NCI-H446 (cell line): ENCODE data around the gene NCOA1.
A peak's percentile ranks its signal among the peaks of the same experiment; 100 is the strongest.

Source experiments
- DNase-seq, 2 experiments: peaks; one replicate each; lab custom pipeline; 2025; lab: John Stamatoyannopoulos, UW

Gene NCOA1

DNA sequence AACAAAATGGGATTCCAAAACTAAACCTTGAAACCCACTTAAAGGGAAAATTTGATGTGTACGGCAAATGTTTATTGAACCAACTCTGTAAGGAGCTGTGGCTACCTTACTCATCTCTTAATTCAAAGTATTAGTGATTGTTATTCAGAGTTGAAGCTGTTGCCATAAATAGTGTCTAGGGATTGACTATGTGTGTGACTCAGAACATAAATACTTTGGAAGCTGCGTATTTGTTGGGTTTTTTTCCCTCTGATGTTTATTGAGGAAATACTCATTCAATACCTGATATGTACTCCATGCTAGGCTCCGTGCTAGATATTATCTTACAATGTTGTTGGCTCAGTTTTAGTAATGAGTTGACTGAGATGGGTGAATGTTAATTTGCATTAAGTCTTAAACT, 211.7 kb downstream of the NCOA1 start:
- DNase-seq = no peak

DNA sequence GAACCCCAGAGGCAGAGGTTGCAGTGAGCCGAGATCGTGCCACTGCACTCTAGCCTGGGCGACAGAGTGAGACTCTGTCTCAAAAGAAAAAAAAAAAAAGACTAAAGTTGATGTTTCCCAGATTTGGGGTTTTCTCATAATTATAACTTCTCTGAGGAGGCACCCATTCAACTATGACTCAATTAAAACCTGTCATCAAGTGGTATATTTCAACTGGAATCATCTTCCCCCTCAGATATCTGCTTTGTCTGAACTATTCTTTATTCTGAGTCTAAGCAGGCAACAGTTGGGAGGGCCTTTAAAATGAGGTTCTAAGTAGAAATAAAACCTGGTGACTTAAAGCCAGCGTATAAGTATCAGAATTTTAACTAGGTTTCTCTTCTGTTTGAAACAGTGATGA, 213.6 kb downstream of the NCOA1 start:
- no peak for DNase-seq

DNA sequence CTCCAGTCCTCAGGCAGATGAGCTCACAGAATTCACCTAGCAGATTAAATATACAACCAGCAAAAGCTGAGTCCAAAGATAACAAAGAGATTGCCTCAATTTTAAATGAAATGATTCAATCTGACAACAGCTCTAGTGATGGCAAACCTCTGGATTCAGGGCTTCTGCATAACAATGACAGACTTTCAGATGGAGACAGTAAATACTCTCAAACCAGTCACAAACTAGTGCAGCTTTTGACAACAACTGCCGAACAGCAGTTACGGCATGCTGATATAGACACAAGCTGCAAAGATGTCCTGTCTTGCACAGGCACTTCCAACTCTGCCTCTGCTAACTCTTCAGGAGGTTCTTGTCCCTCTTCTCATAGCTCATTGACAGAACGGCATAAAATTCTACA, 216.1 kb downstream of the NCOA1 start:
- no peak for DNase-seq

DNA sequence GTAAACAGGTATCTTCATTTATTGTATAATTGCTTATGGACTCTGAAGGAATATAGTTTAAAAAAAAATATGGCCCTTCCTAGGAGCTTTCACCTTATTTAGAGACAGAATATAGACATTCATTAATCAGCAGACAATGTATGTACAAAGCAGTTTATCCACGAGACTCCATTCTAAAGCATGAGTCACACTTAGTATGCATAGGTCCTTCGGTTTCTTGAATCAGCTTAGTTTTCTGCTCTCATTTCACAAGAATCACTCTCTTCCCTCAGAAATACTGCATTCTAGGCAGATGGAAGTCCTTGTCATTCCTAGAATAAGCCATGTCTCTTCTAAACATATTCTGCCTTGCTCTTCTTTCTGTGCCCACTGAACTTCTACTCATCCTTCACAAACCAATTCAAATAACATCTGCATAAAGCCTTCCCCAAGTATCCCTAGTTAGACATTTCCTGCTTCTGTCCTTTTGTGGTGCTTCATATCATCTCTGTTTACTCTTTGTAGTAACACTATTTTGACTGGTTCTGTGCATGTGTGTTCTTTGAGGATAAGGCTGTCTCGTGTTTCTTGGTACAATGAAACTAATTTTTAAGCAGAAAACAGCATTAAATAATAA, 217.6 kb downstream of the NCOA1 start:
- no peak for DNase-seq

DNA sequence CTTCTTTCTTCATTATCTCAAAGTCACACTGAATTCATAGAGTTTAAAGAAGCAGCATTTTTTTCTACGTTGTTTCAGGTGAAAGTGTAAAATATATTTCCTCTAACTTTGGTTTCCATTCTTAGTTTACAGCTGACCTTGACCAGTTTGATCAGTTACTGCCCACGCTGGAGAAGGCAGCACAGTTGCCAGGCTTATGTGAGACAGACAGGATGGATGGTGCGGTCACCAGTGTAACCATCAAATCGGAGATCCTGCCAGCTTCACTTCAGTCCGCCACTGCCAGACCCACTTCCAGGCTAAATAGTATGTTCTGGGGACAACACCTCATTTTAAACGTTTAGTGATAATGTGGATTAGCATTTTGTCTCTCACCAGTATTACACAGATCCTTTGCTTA, 219.8 kb downstream of the NCOA1 start:
- DNase-seq = no peak

DNA sequence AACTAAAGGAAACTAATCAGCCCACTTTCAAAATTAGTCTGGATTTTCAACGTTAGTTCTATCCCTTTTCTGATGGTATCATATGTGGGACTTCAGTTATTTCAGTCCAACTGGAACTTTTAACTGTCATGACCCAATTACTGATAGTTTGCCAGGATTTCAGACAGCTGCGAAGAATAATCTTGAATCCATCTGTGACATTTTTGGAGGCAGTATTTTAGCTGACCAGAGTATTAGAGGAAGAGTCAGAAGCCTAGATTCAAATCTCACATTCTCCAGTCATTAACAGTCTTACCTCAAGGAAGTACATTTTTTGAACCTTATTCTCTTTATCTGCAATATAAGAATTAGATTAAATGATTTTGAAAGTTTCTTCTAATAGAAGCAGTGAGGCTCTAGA, 220.8 kb downstream of the NCOA1 start:
- DNase-seq = no peak

DNA sequence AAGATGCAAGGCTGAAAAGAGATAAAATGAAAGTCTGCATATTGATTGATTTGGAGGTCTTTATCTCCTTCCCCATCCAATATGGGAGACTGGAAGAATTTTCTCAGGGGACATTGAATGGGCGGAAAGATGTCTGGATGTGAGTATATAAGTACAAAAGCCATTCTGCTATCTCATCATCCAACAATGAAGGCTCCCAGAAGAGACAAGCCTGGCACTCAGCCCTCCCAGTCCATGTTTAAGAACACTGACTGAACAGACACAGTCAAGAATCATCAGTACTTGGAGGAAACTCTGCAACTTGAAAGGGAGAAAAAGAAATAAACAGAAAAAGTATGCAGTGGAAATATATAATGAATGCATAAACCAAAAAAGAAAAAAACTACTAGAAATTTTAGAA, 221.2 kb downstream of the NCOA1 start:
- no peak for DNase-seq

DNA sequence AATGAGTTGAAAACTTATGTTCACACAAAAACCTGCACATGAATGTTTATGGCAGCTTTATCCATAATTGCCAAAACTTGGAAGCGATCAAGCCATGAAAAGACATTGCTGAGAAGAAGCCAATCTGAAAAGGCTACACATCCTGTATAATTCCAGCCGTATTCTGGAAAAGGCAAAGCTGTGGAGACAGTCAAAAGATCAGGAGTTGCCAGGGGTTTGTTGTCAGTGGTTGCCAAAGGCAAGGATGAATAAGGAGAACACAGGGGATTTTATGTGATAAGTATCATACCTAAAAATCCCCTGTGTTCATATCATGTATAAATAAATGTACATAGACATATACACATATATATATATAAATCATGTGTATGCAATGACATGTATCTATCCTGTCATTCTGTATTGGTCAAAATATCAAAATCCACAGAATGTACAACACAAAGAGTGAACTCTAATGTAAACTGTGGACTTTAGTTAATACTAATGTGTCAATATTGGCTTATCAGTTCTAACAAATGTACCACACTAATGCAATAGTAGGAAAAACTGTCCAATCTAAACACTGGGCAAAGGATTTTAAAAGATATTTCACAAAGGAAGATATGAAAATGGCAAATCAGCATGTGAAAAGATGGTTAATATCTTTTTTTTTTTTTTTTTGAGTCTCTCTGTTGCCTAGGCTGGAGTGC, 226.4 kb downstream of the NCOA1 start:
- DNase-seq = no peak

DNA sequence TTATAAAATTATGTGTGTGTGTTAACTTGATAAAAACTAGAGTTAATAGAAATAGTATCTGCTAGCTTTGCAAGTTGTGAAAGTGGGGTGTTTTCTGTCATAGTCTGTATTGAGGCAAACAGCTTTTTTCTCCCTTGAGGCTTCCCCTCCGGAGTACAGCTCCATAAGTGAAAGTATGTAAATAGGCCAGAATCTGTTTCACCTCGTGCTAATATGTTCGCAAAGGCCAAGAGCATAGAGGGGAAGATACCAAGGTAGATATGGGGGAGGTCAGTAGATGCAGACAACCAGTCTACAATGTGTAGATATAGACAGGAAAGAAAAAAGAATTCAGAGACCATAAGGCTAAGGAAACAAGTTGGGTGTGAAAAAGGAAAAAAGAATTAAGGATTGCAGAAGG, 229.3 kb downstream of the NCOA1 start:
- no peak for DNase-seq

DNA sequence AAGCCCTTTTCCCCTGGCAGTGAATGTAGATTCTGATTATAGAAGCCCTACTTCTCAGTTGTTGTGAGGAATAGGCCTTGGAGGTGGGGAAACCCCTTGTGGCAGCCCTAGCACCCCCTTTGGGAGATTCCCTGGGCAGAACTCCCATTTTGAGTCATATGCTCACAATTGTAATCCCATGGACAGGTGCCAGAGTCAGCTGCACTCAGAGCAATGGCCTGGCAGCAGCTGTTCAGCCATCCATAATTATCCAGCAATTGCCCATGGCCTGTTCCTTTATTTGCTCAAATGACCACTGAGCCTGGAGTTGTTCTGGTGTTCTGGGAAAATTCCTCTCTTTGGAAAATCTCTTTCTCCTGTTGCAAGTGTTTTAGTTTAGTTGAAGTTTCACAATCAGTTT, 230.4 kb downstream of the NCOA1 start:
- peak in 1 of 2 experiments; percentile 86 for DNase-seq

DNA sequence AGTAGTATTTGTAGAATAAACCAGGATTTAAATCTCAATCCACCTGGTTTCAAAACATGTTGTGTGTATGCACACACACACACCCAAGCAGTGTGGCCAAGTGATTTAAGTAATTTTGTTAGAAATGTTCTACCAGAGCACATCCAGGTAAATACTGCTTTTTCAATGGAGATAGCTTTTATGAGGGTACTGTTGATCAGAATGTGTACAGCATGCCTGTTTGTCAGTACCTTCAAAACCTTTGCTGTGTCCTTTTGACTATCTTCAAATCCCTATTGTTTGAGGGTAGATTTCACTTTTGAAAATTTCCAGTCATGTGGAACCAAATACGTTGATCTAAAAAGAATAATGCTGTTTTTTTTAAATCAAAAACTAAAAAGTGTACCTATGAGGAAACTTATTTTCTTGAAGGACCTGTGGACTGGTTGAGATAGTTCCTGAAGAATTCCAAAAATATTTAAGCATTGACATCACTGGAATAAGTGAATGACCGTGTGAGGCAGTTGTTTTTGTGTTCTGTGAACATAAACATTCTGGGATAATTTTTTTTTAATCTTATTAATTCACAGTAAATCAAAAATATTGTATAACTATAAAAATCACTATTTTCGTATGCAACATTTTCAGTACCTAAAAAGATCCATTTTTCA, 231.2 kb downstream of the NCOA1 start:
- no peak for DNase-seq

DNA sequence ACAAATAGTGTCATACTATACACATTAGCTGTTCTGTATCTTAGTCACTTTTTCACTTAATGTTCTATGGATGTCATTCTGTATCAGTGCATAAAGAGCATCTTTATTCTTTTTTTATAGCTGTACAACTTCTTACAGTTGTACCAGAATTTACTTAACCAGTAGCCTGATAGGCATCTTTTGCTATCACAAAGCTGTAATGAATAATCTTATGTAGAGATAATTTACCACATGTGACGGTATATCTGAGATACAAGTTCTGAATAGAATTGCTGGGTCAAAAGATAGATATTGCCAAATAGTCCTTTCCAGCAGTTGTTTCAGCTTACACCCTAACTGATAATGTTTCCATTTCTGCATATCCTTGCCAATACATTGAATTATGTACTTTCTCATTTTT, 232.1 kb downstream of the NCOA1 start:
- DNase-seq = no peak

DNA sequence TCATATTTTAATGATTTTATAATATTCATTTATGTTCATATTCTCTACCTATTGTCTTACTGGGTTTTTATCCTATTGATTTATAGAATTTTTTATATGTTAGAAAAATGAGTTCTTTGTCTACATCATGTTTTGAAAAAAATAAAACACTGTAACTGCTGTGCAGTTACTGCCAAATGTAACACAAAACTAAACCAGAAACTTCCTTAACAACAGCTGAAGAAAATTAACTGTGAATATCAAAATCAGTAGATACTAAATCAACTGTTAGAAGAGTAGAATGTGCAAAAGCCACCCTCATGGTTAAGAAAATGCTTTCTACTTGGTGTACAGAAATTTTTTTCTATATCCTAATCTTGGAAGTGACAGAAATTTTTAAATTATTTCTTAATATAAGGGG, 232.6 kb downstream of the NCOA1 start:
- DNase-seq = no peak

DNA sequence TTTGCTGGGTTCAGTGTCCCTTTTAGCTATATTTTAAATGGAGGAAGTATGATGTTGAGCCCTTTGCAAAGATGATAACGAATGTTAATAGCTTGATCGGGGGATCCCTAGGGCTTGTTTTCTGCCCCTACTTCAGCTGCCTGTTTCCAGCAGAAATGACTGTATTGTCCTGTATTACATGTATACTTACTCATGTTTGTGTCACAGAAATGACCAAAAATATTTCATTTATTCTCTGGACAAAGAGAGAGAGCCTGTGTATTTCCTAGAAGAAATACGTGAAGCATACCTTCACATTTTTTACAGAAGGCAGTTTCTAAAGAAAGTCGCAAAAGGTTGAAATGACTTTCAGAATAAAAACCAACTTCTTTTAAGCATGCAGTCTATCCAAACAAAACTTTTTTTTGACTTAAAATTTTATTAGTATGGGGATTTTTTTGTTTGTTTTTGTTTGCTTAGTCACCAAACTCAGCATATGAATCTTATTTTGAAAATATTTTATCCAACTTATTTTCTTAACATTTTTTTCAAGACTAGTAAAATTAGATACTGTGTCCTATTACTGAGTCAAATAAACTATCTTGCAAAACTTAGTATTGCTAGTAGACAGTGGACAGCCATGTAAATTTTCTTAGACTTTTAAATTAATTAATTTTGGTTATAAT, 233.2 kb downstream of the NCOA1 start:
- no peak for DNase-seq

DNA sequence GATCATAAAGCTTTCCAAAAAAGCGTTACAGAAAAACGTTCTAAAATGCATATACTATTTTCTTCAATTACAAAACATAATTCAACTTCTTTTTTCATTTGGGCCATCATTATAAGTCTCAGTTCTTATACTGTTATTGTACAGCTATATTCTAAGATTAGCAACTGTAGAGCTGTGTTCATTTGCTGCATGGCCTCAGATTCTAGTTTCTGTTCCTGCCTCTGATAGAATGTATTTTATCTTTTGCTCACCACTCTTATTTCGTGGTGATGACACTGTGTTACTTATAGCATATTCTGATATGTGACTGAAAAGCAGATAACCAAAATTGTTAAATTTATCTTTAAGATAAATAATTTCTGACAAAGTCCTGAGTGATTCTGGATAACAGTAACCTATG, 234.9 kb downstream of the NCOA1 start:
- no peak for DNase-seq

DNA sequence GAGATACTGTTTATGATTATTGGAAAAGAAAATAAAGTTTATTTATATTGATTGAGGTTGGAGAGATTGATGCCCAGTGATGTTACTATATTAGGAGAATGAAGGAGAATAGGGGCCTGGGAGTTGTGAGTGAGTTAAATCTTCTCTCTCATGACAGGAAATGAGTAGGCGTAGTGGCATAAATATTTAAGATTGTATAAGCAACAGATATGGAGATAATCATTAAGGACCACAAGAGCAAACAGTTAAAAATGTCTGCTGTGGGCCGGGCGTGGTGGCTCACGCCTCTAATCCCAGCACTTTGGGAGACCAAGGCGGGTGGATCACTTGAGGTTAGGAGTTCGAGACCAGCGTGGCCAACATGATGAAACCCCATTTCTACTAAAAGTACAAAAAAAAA, 239.4 kb downstream of the NCOA1 start:
- DNase-seq = no peak

DNA sequence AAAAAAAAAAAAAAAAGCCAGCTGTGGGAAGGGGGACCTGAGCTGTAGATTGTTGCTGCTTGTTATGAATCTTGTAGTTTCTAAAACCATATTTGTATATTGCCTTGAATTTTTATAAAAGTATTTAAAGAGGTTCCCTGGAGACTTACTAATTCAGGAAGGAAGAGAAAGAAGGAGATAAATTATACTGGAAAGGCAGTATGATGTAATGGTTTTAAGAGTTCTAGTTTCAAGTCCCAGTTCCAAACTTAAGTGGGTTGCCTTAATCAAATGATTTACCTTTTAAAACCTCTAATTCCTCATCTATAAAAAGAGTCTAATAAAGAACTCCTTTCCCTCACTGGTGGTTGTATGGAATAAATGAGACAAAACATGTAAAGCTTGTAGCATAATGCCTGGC, 240.0 kb downstream of the NCOA1 start:
- no peak for DNase-seq

DNA sequence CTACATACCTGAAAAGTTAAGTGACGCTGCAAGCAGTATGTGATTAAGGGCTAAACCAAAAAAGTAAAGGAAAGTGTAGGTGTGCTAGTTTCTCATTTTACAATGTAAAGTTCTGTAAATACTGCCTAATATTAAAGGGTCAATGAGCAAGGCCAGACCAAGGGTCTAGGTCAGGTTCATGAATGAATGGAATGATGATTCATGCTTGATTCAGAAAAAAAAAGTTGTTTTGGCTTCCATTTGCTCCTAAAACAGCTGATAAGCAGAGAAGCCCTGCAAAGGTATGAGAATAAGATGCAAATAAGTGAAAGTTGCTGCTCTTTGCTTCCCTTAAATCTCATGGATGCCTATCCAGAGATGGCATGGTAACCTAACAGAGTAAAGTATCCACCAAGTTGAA, 240.9 kb downstream of the NCOA1 start:
- no peak for DNase-seq

DNA sequence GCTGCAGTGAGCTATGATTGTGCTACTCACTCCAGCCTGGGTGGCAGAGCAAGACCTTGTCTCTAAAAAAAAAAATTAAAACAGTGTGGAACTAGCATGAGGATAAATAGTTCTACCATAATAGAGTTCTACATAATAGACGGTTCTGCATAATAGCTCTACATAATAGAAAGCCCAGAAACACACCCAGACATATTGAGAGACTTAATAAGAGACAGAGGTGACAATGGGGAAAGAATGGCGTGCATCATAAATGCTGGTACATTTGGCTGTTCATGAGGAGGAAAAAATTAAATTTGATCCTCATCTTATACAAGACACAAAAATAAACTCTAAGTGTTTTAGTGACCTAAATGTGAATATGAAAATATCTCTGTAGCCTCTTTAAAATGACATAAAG, 243.7 kb downstream of the NCOA1 start:
- no peak for DNase-seq

DNA sequence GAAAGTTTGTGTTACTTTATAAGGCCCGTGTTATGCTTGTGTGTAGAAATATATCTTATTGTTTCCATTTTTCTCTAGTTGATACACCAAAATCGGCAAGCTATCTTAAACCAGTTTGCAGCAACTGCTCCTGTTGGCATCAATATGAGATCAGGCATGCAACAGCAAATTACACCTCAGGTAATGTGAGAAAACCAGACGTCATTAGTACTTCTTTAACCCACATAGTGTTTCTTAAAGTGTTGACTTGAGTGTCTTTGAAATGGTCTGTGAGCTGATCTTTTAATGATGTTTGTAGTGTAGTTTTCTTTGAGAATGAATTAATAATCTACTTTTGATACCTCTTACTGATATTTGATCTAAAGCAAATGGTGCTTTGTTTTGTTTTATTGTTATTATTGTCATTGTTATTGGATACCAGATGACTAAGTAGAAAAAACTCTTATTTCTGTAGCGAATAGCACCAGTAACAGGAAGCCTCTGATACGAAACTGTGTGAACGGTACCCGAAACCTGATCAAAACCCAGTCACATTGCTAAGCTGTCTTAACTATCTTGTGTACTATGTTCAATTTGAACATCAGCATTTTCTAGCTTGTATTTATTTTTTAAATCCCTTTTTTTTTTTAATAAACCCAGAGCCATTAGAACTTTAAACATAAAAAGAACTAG, 248.4 kb downstream of the NCOA1 start:
- no peak for DNase-seq

DNA sequence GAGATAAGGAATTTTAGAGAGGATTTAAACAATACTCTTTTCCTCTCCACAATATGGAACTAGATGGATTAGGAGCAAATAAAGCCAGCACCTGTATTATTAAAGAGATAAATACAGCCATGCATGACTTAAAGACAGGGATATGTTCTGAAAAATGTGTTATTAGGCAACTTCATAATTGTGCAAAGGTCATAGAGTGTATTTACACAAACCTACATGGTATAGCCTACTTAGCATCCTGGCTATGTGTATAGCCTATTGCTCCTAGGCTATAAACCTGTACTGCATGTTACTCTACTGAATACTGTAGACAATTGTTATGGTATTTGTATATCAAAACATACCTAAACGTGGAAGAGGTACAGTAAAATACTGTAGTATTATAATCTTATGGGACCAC, 249.1 kb downstream of the NCOA1 start:
- DNase-seq = no peak

DNA sequence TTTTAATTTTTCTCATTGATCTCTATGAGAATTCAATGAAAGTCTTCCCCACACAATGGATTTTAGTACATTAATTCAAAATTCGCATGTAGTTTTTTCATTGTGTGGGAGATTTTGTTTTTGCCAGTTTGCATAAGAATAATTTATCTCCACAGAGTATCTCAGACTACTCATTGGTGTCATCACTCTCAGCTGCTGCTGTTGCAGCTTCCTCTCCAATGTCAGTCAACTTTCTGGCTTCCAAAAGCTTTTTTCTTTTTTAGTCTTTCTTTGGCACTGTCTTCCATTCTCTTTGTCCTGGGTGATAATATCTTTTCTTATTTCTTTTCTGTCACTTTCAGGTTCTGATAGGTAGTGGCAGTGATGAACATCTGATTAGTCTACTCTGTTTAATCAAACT, 251.7 kb downstream of the NCOA1 start:
- DNase-seq = no peak

DNA sequence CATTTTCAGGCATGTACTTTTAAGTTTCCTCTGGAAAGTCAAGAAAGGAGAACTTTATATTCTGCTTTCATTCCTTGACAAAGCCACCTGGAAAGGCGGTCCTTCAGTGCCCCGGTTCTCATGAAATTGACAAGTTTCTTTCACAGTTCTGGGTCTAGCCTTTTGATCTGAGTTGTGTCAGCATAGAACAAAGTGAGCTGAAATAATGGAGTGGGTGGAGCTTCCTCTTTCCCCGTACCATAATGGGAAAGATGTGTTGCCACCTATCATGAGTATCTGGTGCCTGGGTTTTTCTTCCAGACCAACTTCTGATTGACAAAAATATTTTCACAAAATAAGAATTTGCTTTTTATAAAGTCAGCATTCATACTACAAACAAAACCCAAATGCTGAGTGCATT, 252.9 kb downstream of the NCOA1 start:
- DNase-seq = no peak
